Stomach (tissue), 9 donors: ENCODE data around the gene ATP23. TPM values are rescaled to one million over a fixed set of nuclear protein-coding genes. Genes with fewer than 3 reads are reported as not detected.

Source experiments
- DNase-seq, 2 donors: peaks; one replicate each; pipeline versions ENCODE4 v3.0.0 to v3.0.0-alpha.2; 2013 to 2019
- H3K27ac ChIP-seq, 5 donors: fragments of 200-600 bp in 4 of 5; sonication (generic) in 4 of 5; one replicate each; pipeline ENCODE4 v1.5.1; 2013 to 2019; ENCODE audit warnings: mild to moderate bottlenecking in 1 of 5, moderate library complexity in 1 of 5
- H3K27me3 ChIP-seq, 3 donors: fragments of 200-600 bp; sonication (generic); one replicate each; pipeline ENCODE4 v1.5.1; 2017 to 2019; ENCODE audit warnings: mixed run types in 1 of 3
- H3K36me3 ChIP-seq, 4 donors: fragments of 200-600 bp; sonication (generic); 1 replicate in 3 of 4; 2 replicates in 1 of 4; pipeline ENCODE4 v1.5.1; 2016 to 2019
- H3K4me1 ChIP-seq, 4 donors: fragments of 200-600 bp; sonication (generic); one replicate each; pipeline ENCODE4 v1.5.1; 2016 to 2019
- H3K4me3 ChIP-seq, 4 donors: fragments of 200-600 bp; sonication (generic) in 3 of 4; one replicate each; pipeline ENCODE4 v1.5.1; 2016 to 2019; ENCODE audit warnings: mild to moderate bottlenecking in 1 of 4
- H3K9me3 ChIP-seq, 4 donors: fragments of 200-600 bp; sonication (generic); one replicate each; pipeline ENCODE4 v1.5.1; 2016 to 2019
- EP300 ChIP-seq: sonication (generic); formaldehyde crosslinking; IDR thresholded peaks from one replicate; pipeline ENCODE4 v1.6.1; 2017; ENCODE audit warnings: antibody characterized with exemption
- POLR2A ChIP-seq, 4 donors: fragments of 450-650 bp; IDR thresholded peaks; one replicate each; pipeline ENCODE4 v1.6.1; 2016; ENCODE audit warnings: antibody characterized with exemption in 4 of 4, control low read depth in 2 of 4, mild to moderate bottlenecking in 1 of 4, moderate library complexity in 1 of 4
- POLR2AphosphoS5 ChIP-seq, 3 donors: sonication (generic); formaldehyde crosslinking; IDR thresholded peaks; one replicate each; pipeline ENCODE4 v1.6.1; 2016; ENCODE audit warnings: antibody characterized with exemption in 3 of 3
- WGBS, 5 donors: extraction: QIAGEN DNeasy Blood & Tissue Kit in 3 of 5; methylation state at CpG; one replicate each; pipeline versions ENCODE4 v1.1.5 to v1.1.7; 2013 to 2018; 5-methylcytosine and 5-hydroxymethylcytosine counted together
- intact Hi-C: fragments of 100-400 bp; cut with DNase I; formaldehyde crosslinking; loops from one replicate; pipeline ENCODE4 v1.15.1; 2023; ENCODE audit warnings: low total_unique reads
- polyA plus RNA-seq, 3 donors: library from polyadenylated mRNA; stranded (reverse); fragments of 200-250 nt; gene quantifications; one replicate each; pipeline ENCODE4 v1.2.3, GENCODE V29; 2013
- total RNA-seq, 5 donors: library from RNA; depleted of rRNA; stranded (reverse); fragments of >200 nt; gene quantifications; one replicate each; pipeline versions ENCODE4 v1.1.0 to v1.2.3, GENCODE V29; 2014 to 2016
- TF ChIP-seq, protein P1 (sequence below), 7 experiments: fragments of 450-650 bp in 4 of 7; fragments of 200-600 bp in 3 of 7; sonication (generic) in 3 of 7; IDR thresholded peaks; one replicate each; pipeline ENCODE4 v1.5.1; 2016 to 2019; ENCODE audit warnings: antibody characterized with exemption in 7 of 7, control low read depth in 2 of 7, mild to moderate bottlenecking in 1 of 7
- donor health status: healthy with polysubstance abuse.
- donor health status: Bipolar disorder and iron deficiency.
- donor health status: healthy.

Gene ATP23
- total and polyA plus RNA-seq, 8 donors: 4.1 to 18.0 (median 6.9) TPM

DNA sequence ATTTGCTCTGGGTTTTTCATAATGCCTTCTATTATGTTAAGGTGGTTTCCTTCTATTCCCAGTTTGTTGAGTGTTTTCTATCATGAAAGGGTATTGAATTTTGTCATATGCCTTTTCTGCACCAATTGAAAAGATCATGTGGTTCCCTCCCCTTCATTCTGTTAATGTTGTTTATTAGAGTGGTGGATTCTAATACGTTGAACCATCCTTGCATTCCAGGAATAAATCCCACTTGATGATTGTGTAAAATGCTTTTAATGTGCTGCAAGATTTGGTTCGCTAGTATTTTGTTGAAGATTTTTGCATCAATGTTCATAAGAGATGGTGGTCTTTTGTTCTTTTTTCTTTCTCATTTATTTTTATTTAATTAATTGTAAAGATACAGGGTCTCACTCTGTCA is 55.2 kb downstream of the ATP23 start:
- intact Hi-C loops: no loop called here
- H3K4me3 ChIP-seq: no peak overlapping the region
- WGBS, 5 donors: 81 to 87% (median 84%) methylated on average over 2 of the region's 2 CpGs
- DNase-seq: no peak
- H3K27me3 ChIP-seq: no peaks in the 10 kb centered on the region
- no peak overlapping the region for H3K27ac ChIP-seq
- no peak for TF ChIP-seq POLR2AphosphoS5 (IDR thresholded peaks at IDR 0.05)
- TF ChIP-seq EP300: no peak
- TF ChIP-seq POLR2A (IDR thresholded peaks at IDR 0.05): no peak
- TF ChIP-seq, protein P1, sequence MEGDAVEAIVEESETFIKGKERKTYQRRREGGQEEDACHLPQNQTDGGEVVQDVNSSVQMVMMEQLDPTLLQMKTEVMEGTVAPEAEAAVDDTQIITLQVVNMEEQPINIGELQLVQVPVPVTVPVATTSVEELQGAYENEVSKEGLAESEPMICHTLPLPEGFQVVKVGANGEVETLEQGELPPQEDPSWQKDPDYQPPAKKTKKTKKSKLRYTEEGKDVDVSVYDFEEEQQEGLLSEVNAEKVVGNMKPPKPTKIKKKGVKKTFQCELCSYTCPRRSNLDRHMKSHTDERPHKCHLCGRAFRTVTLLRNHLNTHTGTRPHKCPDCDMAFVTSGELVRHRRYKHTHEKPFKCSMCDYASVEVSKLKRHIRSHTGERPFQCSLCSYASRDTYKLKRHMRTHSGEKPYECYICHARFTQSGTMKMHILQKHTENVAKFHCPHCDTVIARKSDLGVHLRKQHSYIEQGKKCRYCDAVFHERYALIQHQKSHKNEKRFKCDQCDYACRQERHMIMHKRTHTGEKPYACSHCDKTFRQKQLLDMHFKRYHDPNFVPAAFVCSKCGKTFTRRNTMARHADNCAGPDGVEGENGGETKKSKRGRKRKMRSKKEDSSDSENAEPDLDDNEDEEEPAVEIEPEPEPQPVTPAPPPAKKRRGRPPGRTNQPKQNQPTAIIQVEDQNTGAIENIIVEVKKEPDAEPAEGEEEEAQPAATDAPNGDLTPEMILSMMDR (IDR thresholded peaks at IDR 0.05): no peak
- no peaks in the 10 kb centered on the region for H3K36me3 ChIP-seq
- no peaks in the 10 kb centered on the region for H3K4me1 ChIP-seq
- peaks cover 27 to 53% (median 43%) of the 10 kb centered on the region in 4 donors for H3K9me3 ChIP-seq

DNA sequence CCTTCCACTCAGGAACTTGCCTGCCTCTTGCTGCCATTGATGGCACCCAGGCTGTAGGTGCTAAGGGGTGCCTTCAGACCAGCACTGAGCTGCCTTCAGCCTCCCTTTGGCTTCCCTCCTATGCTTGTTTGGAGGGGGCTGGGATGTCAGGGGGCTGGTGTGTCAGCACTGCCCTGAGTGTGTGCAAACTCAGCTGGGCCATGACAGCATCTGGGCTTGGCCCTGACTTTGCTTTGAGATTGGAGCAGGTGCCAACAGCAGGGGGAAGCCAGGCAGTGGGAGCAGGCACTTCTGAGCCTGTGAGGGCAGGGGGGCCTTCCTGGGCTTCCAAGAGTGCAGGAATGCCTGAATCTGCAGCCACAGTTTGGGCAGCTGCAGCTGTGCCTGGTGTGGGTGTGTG is 56.9 kb downstream of the ATP23 start:
- no peaks in the 10 kb centered on the region for H3K27me3 ChIP-seq
- H3K9me3 ChIP-seq: peaks cover 27 to 62% (median 44%) of the 10 kb centered on the region in 4 donors
- intact Hi-C loops: no loop called here
- no peak overlapping the region for H3K27ac ChIP-seq
- DNase-seq: no peak
- TF ChIP-seq POLR2A (IDR thresholded peaks at IDR 0.05) (no peak), POLR2AphosphoS5 (IDR thresholded peaks at IDR 0.05) (no peak), EP300 (no peak)
- TF ChIP-seq, protein P1 (IDR thresholded peaks at IDR 0.05): no peak
- no peaks in the 10 kb centered on the region for H3K4me1 ChIP-seq
- H3K4me3 ChIP-seq: no peak overlapping the region
- no peaks in the 10 kb centered on the region for H3K36me3 ChIP-seq

DNA sequence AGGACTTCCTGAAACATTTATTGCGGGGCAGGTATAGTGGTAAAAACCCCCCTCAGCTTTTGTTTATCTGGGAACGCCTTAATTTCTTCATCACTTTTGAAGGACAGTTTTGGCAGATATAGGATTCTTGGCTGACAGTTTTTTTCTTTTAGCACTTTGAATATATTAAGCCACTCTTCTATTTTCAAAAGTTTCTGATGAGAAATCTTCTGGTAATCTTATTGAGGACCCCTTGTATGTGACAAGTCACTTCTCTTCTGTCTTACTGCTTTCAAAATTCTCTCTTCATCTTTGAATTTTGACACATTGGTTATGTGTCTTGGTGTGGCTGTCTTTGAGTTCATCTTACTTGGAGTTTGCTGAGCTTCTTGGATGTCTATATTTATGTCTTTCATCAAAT is 59.1 kb downstream of the ATP23 start:
- H3K4me3 ChIP-seq: no peak overlapping the region
- no peak for TF ChIP-seq POLR2AphosphoS5 (IDR thresholded peaks at IDR 0.05)
- TF ChIP-seq, protein P1 (IDR thresholded peaks at IDR 0.05): no peak
- no peak for TF ChIP-seq EP300
- TF ChIP-seq POLR2A (IDR thresholded peaks at IDR 0.05): no peak
- WGBS, 5 donors: 82 to 96% (median 91%) methylated on average over 2 of the region's 2 CpGs
- H3K27me3 ChIP-seq: no peaks in the 10 kb centered on the region
- H3K9me3 ChIP-seq: peaks cover 27 to 60% (median 43%) of the 10 kb centered on the region in 4 donors
- no peak overlapping the region for H3K27ac ChIP-seq
- intact Hi-C loops: no loop called here
- H3K36me3 ChIP-seq: no peaks in the 10 kb centered on the region
- no peaks in the 10 kb centered on the region for H3K4me1 ChIP-seq
- no peak for DNase-seq

DNA sequence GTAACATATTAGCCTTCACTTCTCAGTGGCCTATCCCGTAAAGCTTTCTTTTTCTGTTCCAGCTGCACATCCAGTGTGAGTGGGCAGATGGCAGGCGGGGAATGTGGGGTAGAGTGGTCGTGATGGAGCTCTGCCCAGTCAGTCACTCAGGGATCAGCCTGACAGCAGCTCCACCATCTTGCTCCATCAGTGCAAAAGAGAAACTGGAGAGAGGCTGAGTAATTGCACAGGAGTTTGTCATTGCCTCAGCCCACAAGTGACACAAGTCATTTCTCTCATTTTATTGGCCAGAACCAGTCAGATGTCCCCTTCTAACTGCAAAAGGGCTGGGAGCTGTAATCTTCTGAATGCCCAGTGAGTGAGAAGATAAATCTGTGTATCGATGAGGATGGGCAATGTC is 66.5 kb downstream of the ATP23 start:
- Histone ChIP-seq H3K36me3 (no peaks in the 10 kb centered on the region), H3K27ac (no peak overlapping the region), H3K27me3 (no peaks in the 10 kb centered on the region), H3K9me3 (peaks cover 0 to 2% (median 0%) of the 10 kb centered on the region in 4 donors), H3K4me3 (no peak overlapping the region), H3K4me1 (no peaks in the 10 kb centered on the region)
- 83 to 91% (median 88%) methylated on average over 4 of the region's 4 CpGs for WGBS, 5 donors
- intact Hi-C loops: no loop called here
- DNase-seq: no peak
- TF ChIP-seq, protein P1 (IDR thresholded peaks at IDR 0.05): no peak
